Adrenal gland (tissue), 12 donors: ENCODE data around the gene GFRA1. TPM values are rescaled to one million over a fixed set of nuclear protein-coding genes. Genes with fewer than 3 reads are reported as not detected.

Source experiments
- DNase-seq, 7 donors: peaks; one replicate each; pipeline ENCODE4 v3.0.0-alpha.2; 2019 to 2020
- H3K27ac ChIP-seq, 5 donors: fragments of 200-600 bp; sonication (generic) in 4 of 5; 1 replicate in 3 of 5; 2 replicates in 2 of 5; pipeline versions ENCODE4 v1.5.1 to v1.8.0; 2016 to 2020; ENCODE audit warnings: mild to moderate bottlenecking in 1 of 5
- H3K27me3 ChIP-seq: fragments of 200-600 bp; 2 replicates; pipeline ENCODE4 v1.8.0; 2021
- H3K36me3 ChIP-seq, 2 donors: fragments of 200-600 bp; replicated peaks in 1 of 2; 1 replicate in 1 of 2; 2 replicates in 1 of 2; pipeline versions ENCODE4 v1.5.1 to v1.8.0; 2018 to 2022
- H3K4me1 ChIP-seq, 2 donors: fragments of 200-600 bp; replicated peaks in 1 of 2; 1 replicate in 1 of 2; 2 replicates in 1 of 2; pipeline versions ENCODE4 v1.5.1 to v1.8.0; 2018 to 2021
- H3K4me3 ChIP-seq, 4 donors: fragments of 200-600 bp; sonication (generic) in 3 of 4; one replicate each; pipeline ENCODE4 v1.5.1; 2016 to 2018
- H3K9me3 ChIP-seq, 3 donors: fragments of 200-600 bp; sonication (generic) in 1 of 3; replicated peaks in 1 of 3; 1 replicate in 2 of 3; 2 replicates in 1 of 3; pipeline versions ENCODE4 v1.5.1 to v1.8.0; 2016 to 2021
- CTCF ChIP-seq, 6 experiments: fragments of 450-650 bp in 4 of 6; fragments of 200-600 bp in 2 of 6; sonication (generic) in 1 of 6; IDR thresholded peaks; 1 replicate in 5 of 6; 2 replicates in 1 of 6; pipeline versions ENCODE4 v1.5.1 to v1.8.0; 2016 to 2021; ENCODE audit warnings: antibody characterized with exemption in 6 of 6, mild to moderate bottlenecking in 2 of 6, moderate library complexity in 1 of 6
- POLR2A ChIP-seq, 2 donors: fragments of 450-650 bp; IDR thresholded peaks; one replicate each; pipeline ENCODE4 v1.6.1; 2017; ENCODE audit warnings: antibody characterized with exemption in 2 of 2, mild to moderate bottlenecking in 2 of 2, moderate library complexity in 1 of 2
- WGBS, 4 donors: extraction: QIAGEN DNeasy Blood & Tissue Kit in 2 of 4; methylation state at CpG; one replicate each; pipeline versions ENCODE4 v1.1.5 to v1.1.7; 2013 to 2017; 5-methylcytosine and 5-hydroxymethylcytosine counted together
- intact Hi-C, 2 donors: fragments of 100-400 bp; cut with DNase I; formaldehyde crosslinking; loops; one replicate each; pipeline versions ENCODE4 v1.14.1 to v1.15.0; 2022 to 2023
- polyA plus RNA-seq, 3 donors: library from polyadenylated mRNA; stranded (reverse); fragments of 200-250 nt in 2 of 3; fragments of 350-450 nt in 1 of 3; fragmentation: Illumina TruSeq in 1 of 3; extraction: RNeasy Lipid Tissue Mini Kit (QIAGEN cat#74804) in 1 of 3; gene quantifications; one replicate each; pipeline ENCODE4 v1.2.3, GENCODE V29; 2013 to 2014
- total RNA-seq, 9 donors: library from RNA; depleted of rRNA in 4 of 9; stranded (reverse); fragments of >200 nt in 4 of 9; fragments of 120-200 nt in 1 of 9; fragmentation: NEBNext Ultra II Directional in 1 of 9; extraction: Animal tissue kit (Norgen Biotek cat#: 25700) in 1 of 9; gene quantifications; one replicate each; pipeline versions ENCODE4 v1.1.0 to v1.2.4, GENCODE V29; 2013 to 2023
- donor health status: healthy with polysubstance abuse.
- donor health status: Bipolar disorder and iron deficiency.
- donor health status: DM: yes; HTN: yes; CAD: no.
- donor health status: DM: no; HTN: no; CAD: no.
- donor health status: DM: no; HTN: no; CAD: no.
- donor health status: DM: yes; HTN: yes; CAD: no.

Gene GFRA1
- total and polyA plus RNA-seq, 12 donors = 0.61 to 12.9 (median 2.6) TPM

GRCh38 chr10:116139886-116140285, 133.1 kb downstream of the GFRA1 start:
- no peaks in the 10 kb centered on the region for H3K36me3 ChIP-seq
- DNase-seq = no peak
- no peaks in the 10 kb centered on the region for H3K27me3 ChIP-seq
- 54 to 63% (median 61%) methylated on average over 3 of the region's 3 CpGs for WGBS, 4 donors
- intact Hi-C loops = no loop called here
- H3K4me3 ChIP-seq = no peak overlapping the region
- no peak for TF ChIP-seq CTCF (IDR thresholded peaks at IDR 0.05)
- TF ChIP-seq POLR2A (IDR thresholded peaks at IDR 0.05) = no peak
- no peaks in the 10 kb centered on the region for H3K9me3 ChIP-seq
- no peak overlapping the region for H3K27ac ChIP-seq
- no peaks in the 10 kb centered on the region for H3K4me1 ChIP-seq

- H3K4me1 ChIP-seq = no peaks in the 10 kb centered on the region
- 64 to 86% (median 72%) methylated on average over 4 of the region's 4 CpGs for WGBS, 4 donors
- intact Hi-C loops = no loop called here
- H3K36me3 ChIP-seq = no peaks in the 10 kb centered on the region
- H3K9me3 ChIP-seq = no peaks in the 10 kb centered on the region
- no peak overlapping the region for H3K4me3 ChIP-seq
- no peak overlapping the region for H3K27ac ChIP-seq
- DNase-seq = no peak
- TF ChIP-seq POLR2A (IDR thresholded peaks at IDR 0.05) = no peak
- TF ChIP-seq CTCF (IDR thresholded peaks at IDR 0.05) = no peak
- H3K27me3 ChIP-seq = no peaks in the 10 kb centered on the region
Observed at GRCh38 chr10:116138897-116139296, 134.1 kb downstream of the GFRA1 start.

GRCh38 chr10:116136261-116136660, 136.7 kb downstream of the GFRA1 start:
- intact Hi-C loops = no loop called here
- DNase-seq = no peak
- H3K9me3 ChIP-seq = no peaks in the 10 kb centered on the region
- no peak overlapping the region for H3K4me3 ChIP-seq
- H3K4me1 ChIP-seq = no peaks in the 10 kb centered on the region
- TF ChIP-seq POLR2A (IDR thresholded peaks at IDR 0.05) (no peak), CTCF (IDR thresholded peaks at IDR 0.05) (no peak)
- H3K27me3 ChIP-seq = no peaks in the 10 kb centered on the region
- 65 to 76% (median 74%) methylated on average over 4 of the region's 4 CpGs for WGBS, 4 donors
- no peak overlapping the region for H3K27ac ChIP-seq
- no peaks in the 10 kb centered on the region for H3K36me3 ChIP-seq

- no peaks in the 10 kb centered on the region for H3K27me3 ChIP-seq
- 61 to 80% (median 65%) methylated on average over 3 of the region's 3 CpGs for WGBS, 4 donors
- intact Hi-C loops = no loop called here
- H3K4me3 ChIP-seq = no peak overlapping the region
- TF ChIP-seq CTCF (IDR thresholded peaks at IDR 0.05) (no peak), POLR2A (IDR thresholded peaks at IDR 0.05) (no peak)
- no peaks in the 10 kb centered on the region for H3K9me3 ChIP-seq
- no peak overlapping the region for H3K27ac ChIP-seq
- DNase-seq = no peak
- H3K36me3 ChIP-seq = no peaks in the 10 kb centered on the region
- no peaks in the 10 kb centered on the region for H3K4me1 ChIP-seq
Observed at GRCh38 chr10:116134322-116134721, 138.7 kb downstream of the GFRA1 start.
